NCI-H1930 (cell line): ENCODE results near the gene CSF2.
"Not testable (repeated sequence)": the region's sequence is repeated elsewhere in the genome, so short reads cannot be mapped to it uniquely, and the experiment has no call there.

Source experiments
- DNase-seq, 2 experiments: peaks; one replicate each; lab custom pipeline; 2025; lab: John Stamatoyannopoulos, UW

The CSF2 gene

DNA sequence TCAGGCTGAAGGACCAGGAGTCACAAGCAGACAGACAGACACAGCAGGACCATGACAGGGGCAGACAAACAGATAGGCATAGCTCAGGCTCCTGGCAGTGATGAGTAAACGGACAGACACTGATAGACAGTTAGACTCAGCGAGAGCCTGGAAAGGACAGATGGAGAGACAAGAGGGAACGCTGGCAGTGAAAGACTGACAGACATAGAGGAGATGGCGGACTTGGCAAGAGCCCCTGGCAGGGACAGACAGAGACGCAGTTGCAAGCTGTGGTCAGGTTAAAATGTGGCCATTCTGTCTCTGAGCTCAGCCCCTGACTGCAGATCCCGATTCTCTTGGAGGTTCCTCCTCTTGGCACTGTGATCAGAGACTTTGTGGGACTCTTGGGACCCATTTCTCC is 13.6 kb downstream of the CSF2 start:
- no peak for DNase-seq

DNA sequence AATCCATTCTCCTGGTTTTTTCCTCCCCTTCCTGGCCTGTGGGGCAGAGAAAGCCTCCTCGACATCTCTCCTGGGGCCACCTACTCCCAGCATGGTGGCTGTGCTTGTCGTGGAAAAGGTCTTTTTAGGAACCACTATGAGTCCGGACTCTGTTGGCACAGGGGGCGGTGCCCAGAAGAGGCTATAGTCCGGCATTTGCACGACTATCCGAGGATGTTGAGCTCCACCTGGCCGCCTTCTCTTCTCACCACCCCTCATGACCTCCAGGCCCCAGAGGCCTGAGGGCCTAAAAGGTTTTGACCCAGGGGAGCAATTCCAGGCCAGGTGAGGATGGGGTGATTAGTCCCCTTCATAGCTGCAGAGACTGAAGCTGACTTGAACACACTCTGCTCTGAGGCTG is 14.1 kb downstream of the CSF2 start:
- no peak for DNase-seq

DNA sequence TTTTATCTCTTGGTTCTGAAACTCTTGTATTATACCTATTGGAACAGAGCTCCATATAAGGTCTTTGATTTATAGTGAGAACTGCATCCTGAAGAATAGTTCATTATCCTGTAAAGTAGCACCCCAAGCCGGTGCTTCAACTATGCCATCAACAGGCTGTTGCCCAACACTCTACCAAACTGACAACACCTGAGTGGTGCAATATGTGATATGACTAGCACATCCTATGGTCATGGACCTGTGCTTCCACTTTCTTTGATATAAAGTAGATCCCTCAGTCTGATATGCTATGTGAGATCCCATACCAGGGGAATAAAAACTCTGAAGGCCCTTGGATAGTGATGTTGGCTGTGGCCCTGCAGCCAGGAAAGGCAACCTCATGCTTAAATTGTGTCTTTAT is 15.8 kb downstream of the CSF2 start:
- DNase-seq = no peak

DNA sequence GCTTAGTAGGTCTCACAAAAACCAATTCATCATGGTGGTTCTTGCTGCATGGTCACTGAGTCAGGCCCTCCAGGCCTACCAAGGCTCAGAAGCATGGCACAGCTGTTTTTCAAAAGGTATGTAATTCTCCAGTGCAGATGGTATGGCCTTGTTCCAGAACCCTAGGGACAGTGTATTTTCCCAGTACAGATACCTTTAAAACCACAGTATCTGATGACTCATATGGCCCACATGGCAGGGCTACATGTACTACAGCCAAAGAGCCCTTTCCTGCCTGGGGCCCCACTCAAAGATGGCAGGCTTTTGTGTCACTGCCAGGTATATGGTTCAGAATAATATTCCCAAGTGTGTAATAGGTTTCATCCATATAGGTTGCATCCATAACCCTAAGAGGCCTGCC is 16.5 kb downstream of the CSF2 start:
- no peak for DNase-seq

DNA sequence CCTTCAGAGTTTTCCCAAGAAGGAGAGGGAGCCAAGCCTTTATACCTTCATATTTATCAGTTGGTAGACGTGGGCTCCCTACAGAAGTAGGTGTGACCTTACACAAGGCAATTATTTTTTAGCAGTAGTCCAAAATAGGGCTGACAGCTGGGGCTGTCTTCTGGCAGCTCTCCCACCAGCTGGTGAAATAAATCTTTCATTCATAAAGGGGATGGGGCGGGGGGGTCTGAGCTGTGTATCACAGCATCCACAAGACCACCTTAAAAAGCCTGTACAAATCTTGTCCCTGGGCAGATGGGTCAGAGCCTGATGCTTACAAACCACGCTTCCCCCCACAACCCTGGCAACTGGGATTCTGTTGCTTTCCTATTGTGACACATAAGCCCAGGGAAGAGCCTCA is 19.7 kb downstream of the CSF2 start:
- no peak for DNase-seq

DNA sequence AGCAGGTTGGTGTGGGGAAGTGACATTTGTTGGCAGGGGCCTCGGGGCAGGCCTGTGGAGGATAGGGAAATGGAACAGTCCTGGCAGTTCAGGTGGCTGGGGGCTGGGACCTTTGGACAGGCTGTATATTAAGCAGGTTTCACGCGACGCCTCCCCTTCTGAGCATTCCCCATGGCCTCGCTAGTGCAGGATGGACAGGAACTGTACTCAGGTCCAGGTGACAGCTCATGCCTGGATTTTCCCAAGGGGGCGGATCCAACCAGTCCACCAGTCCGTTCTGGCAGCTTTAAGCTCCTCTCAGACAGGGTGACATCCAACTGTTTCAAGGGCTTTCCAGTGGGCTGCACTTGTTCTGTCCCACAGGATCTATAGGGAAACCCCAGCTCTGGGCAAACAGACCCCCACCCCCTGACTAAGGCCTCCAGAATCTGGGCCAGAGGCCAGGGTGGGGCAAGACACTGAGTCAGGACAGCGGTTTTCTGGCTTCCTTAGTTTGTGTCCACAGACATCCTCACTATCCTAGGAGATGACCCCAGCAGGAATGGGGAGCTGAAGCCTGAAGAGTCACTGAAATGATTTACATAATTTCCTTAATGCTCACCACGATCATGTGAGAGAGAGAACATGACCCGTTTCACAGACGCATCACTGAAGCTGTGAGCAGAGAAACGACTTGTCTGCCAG is 20.9 kb downstream of the CSF2 start:
- DNase-seq = no peak

DNA sequence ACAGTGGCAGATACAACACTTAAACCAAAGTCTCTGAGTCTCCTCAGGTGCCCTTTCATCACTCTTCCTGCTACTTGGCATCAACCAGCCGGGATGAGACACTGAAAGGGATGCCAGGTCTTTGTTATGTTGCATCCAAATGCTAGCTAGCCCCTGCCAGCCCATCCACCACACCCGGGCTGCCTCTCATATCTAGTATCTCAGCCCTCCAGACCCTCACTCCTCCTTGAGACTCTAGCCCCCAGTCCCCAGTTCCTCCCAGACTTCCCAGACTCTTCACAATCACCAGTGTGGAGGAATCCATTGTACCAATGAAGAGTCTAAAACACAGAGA is 21.5 kb downstream of the CSF2 start:
- DNase-seq = no peak

DNA sequence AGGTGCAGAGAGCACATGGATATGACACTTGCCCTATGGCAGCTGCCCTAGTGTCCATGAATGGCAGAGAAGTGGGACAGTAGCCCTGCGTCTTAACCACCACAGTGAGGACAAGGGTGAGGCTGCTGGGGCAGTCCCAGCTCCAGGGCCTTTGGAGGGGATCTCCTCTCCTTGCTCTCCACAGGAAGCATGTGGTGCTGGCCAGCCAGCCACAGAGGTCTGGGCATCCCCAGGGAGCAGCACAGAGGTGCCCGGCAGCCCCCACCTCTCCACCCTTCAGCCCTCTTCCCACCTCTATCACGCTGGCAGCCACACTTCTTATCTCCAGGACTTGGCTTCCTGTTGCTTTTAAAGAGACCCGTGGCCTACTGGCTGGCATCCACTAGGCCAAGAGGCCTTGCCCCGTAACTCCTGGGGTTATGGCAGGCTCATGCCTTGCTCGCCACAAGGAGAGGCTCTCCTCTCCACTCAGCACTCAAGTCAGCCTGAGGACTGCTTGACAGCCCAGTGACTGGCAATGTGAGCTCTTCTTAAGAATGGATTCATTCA is 21.9 kb downstream of the CSF2 start:
- DNase-seq = no peak

DNA sequence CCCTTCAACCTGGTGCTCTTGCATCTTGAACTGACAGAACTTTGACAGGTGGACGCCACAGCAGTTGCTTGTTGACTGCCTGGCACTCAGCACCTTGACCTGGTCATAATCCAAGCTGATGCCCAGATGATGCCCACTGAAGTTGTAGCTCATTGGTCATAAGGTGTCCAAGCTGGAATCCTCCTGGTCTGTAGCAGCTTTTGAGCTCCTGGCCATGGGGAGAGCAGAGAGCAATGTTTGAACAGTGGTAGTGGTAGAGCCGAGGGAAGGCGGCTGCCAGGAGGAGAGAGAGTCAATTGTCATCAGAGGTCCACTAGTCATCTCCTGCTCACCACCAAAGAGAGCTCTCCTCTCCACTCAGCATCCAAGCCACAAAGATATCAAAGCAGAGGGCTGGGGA is 23.3 kb downstream of the CSF2 start:
- no peak for DNase-seq

DNA sequence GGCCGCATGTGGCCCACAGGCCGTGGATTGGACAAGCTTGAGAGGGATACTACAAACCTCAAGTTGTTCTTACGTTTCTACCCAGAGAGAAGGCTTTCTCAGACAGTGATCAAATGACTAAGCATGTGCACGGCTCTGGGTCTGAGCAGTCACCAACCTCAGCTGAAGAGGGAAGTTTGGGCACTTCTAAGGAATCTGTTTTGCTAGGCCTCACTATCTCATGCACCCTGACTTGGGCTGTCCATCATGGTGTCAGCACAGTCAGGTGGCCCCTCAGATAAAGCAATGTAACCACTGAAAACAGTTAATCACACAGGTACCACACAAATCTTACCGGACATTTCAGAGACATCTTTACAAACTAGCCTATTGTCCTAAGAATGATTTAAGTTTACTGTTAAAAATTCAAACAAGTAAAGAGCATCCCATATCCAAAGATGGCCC is 24.6 kb downstream of the CSF2 start:
- no peak for DNase-seq

DNA sequence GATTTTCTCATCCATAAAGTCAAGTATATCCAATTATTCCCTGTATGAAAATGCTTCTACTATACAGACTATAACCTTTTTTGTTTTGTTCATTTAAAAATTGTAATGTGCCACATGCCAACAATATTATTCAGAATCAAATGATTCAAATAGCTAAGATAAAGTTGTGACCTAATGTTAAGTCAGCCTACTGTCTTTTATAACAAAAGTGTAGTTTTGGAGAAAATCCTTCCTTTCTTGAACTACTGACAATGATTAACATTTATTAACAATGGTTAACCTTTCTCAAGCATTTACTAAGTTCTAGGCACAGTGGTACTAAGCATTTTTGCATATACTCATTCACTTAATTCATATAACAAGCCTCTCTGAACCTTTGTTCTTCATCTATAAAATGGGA is 25.0 kb downstream of the CSF2 start:
- no peak for DNase-seq

DNA sequence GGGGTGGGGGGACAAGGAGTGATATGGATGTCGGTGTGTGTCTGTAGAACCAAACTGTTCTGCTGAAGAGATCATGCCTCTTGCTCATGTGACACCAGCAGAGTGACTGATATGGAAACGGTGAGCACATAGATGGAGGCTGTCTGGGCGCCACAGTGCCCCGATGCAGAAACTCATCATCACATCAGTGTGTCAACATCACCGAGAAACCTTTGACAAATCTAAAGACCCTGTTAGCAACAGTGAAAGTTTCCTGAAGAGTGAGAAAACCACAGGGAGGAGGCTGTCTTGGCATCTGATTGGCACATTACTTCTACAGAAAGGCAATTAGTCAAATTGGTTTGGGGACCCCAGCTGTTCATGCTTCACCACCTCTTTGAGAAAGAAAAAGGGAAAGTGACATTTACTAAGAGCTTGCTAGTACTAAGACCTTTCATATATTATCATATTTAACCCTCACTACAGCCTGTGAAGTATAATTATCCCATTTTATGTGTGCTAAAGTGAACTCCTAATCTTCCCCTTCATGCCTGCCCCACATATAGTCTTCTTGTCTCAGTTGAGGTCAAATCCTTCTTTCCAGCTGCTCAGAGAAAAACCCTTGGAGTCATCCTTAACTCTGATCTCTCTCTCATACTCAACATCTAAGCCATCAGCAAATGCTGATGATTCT is 25.6 kb downstream of the CSF2 start:
- DNase-seq = no peak

DNA sequence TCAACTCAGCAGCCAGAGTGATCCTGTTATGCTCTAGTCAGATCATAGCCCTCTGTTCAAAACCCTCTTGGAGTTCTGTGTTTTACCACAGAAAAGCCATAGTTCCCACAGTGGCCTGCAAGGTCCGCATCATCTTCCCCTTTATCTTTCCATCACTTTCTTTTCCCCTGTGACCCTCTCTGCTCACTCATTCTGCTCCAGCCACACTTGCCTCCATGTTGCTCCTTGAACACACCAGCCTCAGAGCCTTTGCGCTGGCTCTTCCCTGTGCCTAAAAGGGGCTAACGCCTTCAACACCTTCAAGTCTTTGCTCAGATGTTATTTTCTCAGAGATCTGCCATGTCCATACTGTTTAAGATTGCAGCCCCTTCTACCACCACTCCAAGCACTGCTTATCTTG is 26.3 kb downstream of the CSF2 start:
- DNase-seq = no peak

DNA sequence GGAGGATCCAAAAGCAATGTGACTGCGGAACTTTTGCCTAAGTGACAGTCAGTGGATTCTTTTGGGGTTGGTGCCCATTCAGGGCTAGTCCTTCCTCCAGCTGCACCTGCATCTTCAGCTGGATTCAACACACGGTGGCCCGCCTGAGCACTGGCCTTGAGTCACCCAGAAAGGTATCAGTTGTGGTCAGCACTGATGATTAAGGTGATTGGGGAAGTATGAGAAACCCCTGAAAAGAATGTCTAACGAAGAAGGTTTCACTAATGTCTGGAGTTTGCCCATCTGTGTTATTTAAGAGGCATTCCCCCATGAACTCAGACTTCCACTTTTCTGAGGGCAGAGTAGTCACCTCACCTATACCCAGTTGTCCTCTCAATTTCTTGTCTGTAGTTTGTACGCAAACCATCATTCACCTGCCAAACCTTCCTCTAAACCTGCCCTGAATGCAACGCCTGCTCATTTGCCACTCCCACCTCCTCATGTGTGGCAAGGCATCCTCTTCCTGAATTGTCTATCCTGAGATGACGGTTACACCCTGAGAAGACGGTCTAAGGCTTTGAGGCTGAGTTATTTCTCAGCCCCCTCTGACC is 27.2 kb downstream of the CSF2 start:
- DNase-seq = no peak

DNA sequence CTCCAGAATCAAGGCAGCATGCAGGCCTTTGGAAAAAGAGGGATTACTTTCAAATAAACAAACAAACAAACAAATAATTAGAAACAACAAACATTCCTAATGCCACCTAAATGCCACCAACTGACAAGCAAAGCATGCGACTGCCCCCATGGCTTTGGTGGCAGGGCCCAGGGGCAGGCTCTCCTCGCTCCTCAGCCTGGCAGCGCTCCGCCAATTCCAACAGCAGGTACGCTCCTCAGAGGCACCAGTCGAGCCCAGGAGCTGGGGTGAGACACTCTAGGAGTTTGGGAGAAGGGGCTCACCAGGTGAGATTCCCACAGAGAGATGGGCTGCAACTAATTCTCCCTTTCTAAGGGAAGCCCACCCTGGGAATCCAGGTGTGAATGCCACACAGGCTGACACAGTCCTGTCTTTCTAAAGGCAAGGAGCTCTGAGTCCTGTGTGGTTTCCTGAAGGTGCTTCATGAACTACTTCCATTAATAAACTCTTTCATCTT is 27.8 kb downstream of the CSF2 start:
- DNase-seq = no peak

DNA sequence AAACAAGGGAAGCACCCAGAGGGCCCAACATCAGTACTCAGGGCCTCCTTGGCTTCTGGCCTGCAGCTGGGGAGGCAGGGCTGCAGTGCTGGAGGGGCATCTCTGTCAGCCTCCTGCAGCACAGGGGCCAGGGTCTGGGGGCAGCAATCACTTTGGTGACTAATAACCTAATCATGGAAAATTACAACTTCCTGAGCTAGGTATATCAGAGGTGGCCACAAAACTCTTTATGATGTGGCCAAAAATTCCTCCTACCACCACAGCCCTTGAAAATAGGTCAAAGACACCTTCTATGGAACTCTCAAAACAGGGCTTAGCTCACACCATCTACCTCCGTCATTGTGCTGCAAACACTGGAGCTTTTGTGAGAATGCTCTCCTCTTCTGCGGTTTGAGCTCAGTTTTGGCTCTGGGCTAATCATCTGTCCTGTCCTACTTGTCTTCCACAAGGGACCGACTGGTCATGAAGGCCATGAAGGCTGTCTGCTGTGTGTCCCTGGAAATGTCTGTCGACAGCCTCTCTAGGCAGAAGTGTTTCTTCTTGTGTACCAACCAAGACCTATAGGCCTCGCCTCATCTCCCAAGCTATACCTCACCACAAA is 28.6 kb downstream of the CSF2 start:
- no peak for DNase-seq

DNA sequence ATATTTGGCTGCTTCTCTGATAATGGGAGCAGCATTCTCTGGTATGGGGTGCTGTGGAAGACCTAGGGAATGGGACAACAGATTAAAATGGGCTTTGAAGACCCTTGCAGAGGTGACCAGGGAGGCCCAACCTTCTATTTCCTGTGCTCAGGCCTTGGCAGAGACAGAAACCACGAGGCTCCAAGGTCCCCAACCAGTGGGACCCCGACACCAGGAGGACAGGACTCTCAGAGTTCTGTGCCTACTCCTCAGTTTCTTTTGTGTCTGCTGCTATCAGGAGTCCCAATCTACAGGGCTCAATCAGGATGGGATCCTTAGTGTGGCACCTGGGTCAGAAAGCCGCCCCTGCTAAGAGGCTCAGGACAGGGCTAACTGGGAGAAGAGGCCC is 29.3 kb downstream of the CSF2 start:
- no peak for DNase-seq

DNA sequence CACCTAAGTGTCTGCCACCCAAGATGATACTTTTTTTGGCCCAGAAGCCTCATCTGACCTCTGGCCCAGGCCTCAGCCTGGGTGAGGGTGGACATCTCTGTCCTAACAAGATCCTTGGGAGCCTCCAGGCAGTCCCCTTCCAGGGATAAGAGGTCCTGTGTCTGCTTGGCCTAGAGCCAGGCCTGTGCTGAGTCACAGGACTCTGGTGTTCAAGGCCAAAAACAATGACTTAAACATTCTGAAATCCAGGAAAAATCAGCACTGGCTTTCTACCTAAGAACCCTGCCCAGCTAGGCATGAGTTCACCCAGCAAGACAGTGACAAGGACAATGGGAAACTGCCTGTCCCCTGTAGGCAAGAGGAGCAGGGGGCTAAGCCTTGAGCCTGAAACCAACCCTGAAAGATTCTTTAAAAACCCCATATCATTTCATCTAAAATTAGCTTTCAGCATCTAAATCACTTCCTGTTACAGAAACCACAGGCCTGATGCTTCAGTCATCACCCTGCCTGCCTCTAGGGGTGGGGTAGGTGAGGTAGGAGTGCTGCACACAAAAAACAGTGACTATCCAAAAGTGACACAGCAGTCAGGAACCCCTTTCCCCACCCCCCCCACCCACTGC is 29.9 kb downstream of the CSF2 start:
- DNase-seq = no peak

DNA sequence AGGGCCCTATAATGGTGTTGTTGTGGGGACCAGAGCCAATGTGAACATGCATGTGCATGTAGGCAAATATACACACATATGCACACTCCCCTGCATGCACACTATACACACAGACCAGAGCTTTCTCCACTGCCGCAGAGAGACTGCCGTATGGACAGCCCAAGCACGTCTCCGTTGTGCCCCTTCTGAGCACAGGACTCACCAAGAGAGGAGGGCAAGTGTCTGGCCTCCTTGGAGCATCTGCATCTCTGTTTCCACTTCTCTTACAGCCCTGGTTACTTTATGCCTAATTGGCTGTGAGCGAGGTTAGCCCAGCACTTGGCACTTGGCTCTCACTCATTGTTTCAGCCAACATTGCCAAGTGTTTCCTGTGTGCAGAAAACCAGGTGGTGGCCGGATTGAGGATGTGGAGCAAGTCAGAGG is 30.4 kb downstream of the CSF2 start:
- DNase-seq = no peak

DNA sequence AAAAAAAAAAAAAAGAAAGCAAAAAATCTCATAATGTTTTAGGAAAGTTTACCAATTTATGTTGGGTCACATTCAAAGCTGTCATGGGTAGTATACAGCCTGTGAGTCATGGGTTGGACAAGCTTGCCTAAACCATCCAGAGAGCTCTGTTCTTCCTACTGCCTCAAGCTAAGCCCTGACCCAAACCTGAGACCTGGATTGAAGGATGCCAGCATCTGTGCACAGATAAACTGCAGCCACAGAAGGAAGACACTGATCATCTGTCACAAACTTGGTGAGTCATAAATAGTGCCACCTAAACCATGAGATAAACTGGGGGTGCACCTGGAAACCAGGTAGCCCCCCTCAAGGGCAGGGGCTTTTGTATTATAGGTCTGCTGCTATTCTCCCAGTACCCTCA is 31.0 kb downstream of the CSF2 start:
- no peak for DNase-seq

DNA sequence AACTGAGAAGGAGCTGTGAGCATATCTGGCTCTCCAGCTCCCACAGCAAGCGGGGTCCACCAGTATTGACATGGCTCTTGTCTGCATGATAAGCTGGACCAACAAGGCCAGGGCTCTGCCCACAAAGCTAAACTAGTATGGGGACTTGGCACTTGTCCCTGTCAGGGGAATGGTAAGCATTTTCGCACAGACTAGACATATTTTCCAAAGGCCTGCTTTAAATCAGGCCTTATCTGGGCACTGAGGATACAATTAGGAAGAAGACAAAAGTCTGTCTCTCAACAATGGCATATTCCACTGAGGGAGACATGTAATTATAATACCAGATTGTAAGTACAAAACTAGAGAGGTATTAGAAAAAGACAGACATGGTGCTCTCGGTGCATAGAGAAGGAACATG is 32.1 kb downstream of the CSF2 start:
- no peak for DNase-seq

DNA sequence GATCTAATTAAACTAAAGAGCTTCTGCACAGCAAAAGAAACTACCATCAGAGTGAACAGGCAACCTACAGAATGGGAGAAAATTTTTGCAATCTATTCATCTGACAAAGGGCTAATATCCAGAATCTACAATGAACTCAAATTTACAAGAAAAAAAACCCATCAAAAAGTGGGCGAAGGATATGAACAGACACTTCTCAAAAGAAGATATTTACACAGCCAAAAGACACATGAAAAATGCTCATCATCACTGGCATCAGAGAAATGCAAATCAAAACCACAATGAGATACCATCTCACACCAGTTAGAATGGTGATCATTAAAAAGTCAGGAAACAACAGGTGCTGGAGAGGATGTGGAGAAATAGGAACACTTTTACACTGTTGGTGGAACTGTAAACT is 34.9 kb downstream of the CSF2 start:
- not testable (repeated sequence) for DNase-seq
